Measurements from ENCODE around the gene NLGN1.

GRCh38 chr3:174169736-174170135, 772.2 kb downstream of the NLGN1 start:
- TF ChIP-seq CTCF (IDR thresholded peaks at IDR 0.05): no peak
- no peak for TF ChIP-seq POLR2AphosphoS5 (IDR thresholded peaks at IDR 0.05; ENCODE audit: low read depth, low read length)
- no peak for TF ChIP-seq SIN3A (IDR thresholded peaks at IDR 0.05; ENCODE audit: borderline replicate concordance, insufficient read depth, low read depth, low read length)
- no peak for TF ChIP-seq REST (IDR thresholded peaks at IDR 0.05; ENCODE audit: insufficient read depth in 1 of 2, low read depth in 2 of 2, low read length in 1 of 2)

All from Panc1 (cell line).